GM23338 (cell line): ENCODE measurements around the gene TNRC18.

ENCODE experiments used
- CREB1 ChIP-seq: fragments of 250-450 bp; sonication (Bioruptor Pico); IDR thresholded peaks from 2 replicates; pipeline ENCODE4 v1.5.0; 2020; ENCODE audit warnings: low read depth, mild to moderate bottlenecking, moderate library complexity
- ETS1 ChIP-seq: IDR thresholded peaks from 2 replicates; pipeline ENCODE4 v1.6.1; 2016; ENCODE audit warnings: antibody characterized with exemption
- EZH2 ChIP-seq: fragments of 200-600 bp; sonication (generic); IDR thresholded peaks from one replicate; pipeline ENCODE4 v1.8.0; 2017; ENCODE audit warnings: antibody characterized with exemption, mild to moderate bottlenecking, low read depth; ENCODE audit not compliant: unreplicated experiment
- EZH2phosphoT487 ChIP-seq: fragments of 200-600 bp; sonication (generic); IDR thresholded peaks from one replicate; pipeline ENCODE4 v1.8.1; 2018; ENCODE audit warnings: antibody characterized with exemption; ENCODE audit not compliant: unreplicated experiment
- JUNB ChIP-seq: IDR thresholded peaks from one replicate; pipeline ENCODE4 v1.6.1; 2016; ENCODE audit warnings: antibody characterized with exemption; ENCODE audit not compliant: unreplicated experiment
- POLR2AphosphoS5 ChIP-seq: IDR thresholded peaks from 2 replicates; pipeline ENCODE4 v1.6.1; 2016; ENCODE audit warnings: antibody characterized with exemption, low read depth
- ZNF114 ChIP-seq: fragments of 250-450 bp; sonication (Bioruptor Pico); IDR thresholded peaks from 2 replicates; pipeline ENCODE4 v1.5.0; 2020; ENCODE audit warnings: mild to moderate bottlenecking, moderate library complexity
- ZNF331 ChIP-seq: fragments of 250-450 bp; sonication (Bioruptor Pico); IDR thresholded peaks from 2 replicates; pipeline ENCODE4 v1.5.0; 2020; ENCODE audit warnings: low read depth, mild to moderate bottlenecking, moderate library complexity
- ZNF462 ChIP-seq: fragments of 250-450 bp; sonication (Bioruptor Pico); IDR thresholded peaks from 2 replicates; pipeline ENCODE4 v1.5.0; 2020; ENCODE audit warnings: mild to moderate bottlenecking, moderate library complexity
- TF ChIP-seq, protein P1 (sequence below), 2 experiments: fragments of 200-600 bp in 1 of 2; sonication (generic) in 1 of 2; conservative IDR thresholded peaks; 2 replicates each; pipeline versions ENCODE4 v1.5.1 to v1.6.1; 2016 to 2017; ENCODE audit warnings: antibody characterized with exemption in 2 of 2, low read depth in 2 of 2, mild to moderate bottlenecking in 2 of 2, moderate library complexity in 1 of 2
- TF ChIP-seq, protein P2 (sequence below): IDR thresholded peaks from one replicate; pipeline ENCODE4 v1.6.1; 2018; ENCODE audit warnings: antibody characterized with exemption; ENCODE audit not compliant: unreplicated experiment

DNA sequence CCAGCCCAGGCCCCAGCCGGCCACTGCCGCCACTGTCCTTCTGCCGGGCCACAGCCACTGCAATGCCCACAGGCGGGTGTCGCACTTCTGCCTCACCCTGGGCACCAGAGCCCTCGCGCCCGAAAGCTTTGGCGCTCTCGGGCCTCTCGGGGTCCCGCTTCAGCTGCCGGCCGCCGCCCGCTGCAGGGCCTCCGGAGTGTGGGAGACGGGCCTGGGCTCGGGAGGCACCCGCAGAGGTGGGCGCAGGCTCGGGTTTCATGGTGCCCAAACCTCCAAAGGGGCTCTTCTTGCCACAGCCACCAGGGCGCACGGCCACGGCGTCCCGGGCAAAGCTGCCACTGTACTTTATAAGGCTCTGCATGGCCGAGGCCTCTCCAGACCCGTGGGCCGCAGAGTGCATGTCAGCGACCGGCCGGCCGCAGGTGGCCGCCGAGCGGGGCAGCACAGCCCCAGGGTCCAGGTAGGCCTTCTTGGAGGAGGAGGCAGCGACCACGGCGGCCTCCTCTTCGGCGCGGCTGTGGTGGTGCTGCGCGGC lies 35.9 kb downstream of the TNRC18 start:
- TF ChIP-seq, protein P1, sequence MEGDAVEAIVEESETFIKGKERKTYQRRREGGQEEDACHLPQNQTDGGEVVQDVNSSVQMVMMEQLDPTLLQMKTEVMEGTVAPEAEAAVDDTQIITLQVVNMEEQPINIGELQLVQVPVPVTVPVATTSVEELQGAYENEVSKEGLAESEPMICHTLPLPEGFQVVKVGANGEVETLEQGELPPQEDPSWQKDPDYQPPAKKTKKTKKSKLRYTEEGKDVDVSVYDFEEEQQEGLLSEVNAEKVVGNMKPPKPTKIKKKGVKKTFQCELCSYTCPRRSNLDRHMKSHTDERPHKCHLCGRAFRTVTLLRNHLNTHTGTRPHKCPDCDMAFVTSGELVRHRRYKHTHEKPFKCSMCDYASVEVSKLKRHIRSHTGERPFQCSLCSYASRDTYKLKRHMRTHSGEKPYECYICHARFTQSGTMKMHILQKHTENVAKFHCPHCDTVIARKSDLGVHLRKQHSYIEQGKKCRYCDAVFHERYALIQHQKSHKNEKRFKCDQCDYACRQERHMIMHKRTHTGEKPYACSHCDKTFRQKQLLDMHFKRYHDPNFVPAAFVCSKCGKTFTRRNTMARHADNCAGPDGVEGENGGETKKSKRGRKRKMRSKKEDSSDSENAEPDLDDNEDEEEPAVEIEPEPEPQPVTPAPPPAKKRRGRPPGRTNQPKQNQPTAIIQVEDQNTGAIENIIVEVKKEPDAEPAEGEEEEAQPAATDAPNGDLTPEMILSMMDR (conservative IDR thresholded peaks at IDR 0.05; ENCODE audit: low read depth in 2 of 2), result no peak
- TF ChIP-seq POLR2AphosphoS5 (no peak), EZH2 (no peak), ETS1 (no peak), JUNB (no peak), EZH2phosphoT487 (no peak), ZNF331 (no peak), ZNF462 (CRISPR knock-in tag) (no peak), CREB1 (CRISPR knock-in tag) (no peak), ZNF114 (CRISPR knock-in tag) (no peak)
- TF ChIP-seq, protein P2, sequence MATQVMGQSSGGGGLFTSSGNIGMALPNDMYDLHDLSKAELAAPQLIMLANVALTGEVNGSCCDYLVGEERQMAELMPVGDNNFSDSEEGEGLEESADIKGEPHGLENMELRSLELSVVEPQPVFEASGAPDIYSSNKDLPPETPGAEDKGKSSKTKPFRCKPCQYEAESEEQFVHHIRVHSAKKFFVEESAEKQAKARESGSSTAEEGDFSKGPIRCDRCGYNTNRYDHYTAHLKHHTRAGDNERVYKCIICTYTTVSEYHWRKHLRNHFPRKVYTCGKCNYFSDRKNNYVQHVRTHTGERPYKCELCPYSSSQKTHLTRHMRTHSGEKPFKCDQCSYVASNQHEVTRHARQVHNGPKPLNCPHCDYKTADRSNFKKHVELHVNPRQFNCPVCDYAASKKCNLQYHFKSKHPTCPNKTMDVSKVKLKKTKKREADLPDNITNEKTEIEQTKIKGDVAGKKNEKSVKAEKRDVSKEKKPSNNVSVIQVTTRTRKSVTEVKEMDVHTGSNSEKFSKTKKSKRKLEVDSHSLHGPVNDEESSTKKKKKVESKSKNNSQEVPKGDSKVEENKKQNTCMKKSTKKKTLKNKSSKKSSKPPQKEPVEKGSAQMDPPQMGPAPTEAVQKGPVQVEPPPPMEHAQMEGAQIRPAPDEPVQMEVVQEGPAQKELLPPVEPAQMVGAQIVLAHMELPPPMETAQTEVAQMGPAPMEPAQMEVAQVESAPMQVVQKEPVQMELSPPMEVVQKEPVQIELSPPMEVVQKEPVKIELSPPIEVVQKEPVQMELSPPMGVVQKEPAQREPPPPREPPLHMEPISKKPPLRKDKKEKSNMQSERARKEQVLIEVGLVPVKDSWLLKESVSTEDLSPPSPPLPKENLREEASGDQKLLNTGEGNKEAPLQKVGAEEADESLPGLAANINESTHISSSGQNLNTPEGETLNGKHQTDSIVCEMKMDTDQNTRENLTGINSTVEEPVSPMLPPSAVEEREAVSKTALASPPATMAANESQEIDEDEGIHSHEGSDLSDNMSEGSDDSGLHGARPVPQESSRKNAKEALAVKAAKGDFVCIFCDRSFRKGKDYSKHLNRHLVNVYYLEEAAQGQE, result no peak
